ENCODE results near the gene DMTF1. TPM values are rescaled to one million over a fixed set of nuclear protein-coding genes. Genes with fewer than 3 reads are reported as not detected.

The DMTF1 gene
- total and polyA plus RNA-seq, 9 of the 15 experiments (the other 6 are each of a cell fraction or from before 2014, with no cell fraction given), result 25.7 to 208 (median 74.7) TPM

GRCh38 chr7:87106974-87107612, 45.2 kb upstream of the DMTF1 start (continued):
- TF ChIP-seq MXD1 (CRISPR knock-in tag; IDR thresholded peaks at IDR 0.05; ENCODE audit: borderline replicate concordance, poor library complexity, severe bottlenecking) (no peak), ATF1 (CRISPR knock-in tag; IDR thresholded peaks at IDR 0.05) (no peak), ATF1 (tag; IDR thresholded peaks at IDR 0.05) (peak; percentile 34; the same call in 1 of the 2 replicates), ARNT (IDR thresholded peaks at IDR 0.05) (peak in 1 of 2 experiments; percentile 81; a peak in 1 of 4 replicates), HDAC3 (IDR thresholded peaks at IDR 0.05; ENCODE audit: borderline replicate concordance, partially characterized antibody) (peak; percentile 75), KDM1A (IDR thresholded peaks at IDR 0.05) (peak; percentile 88 to 90), TAF9B (IDR thresholded peaks at IDR 0.05; ENCODE audit: partially characterized antibody) (peak; percentile 42), ARID1B (IDR thresholded peaks at IDR 0.05) (peak; percentile 90), MBD2 (IDR thresholded peaks at IDR 0.05; ENCODE audit: borderline replicate concordance, low read depth) (0 out of 2 replicates have a peak, but pooled peaks have one; percentile 26), FUS (optimal IDR thresholded peaks at IDR 0.05; ENCODE audit: low read depth, low read length) (no peak), ELK1 (CRISPR knock-in tag; IDR thresholded peaks at IDR 0.05) (no peak), ESRRA (IDR thresholded peaks at IDR 0.05; ENCODE audit: borderline replicate concordance, low read depth) (peak; percentile 94), PBX2 (CRISPR knock-in tag; IDR thresholded peaks at IDR 0.05; ENCODE audit: low read depth) (no peak; the same call in 1 of the 2 replicates), PBX2 (tag; conservative IDR thresholded peaks at IDR 0.05; ENCODE audit: low read depth) (peak; percentile 99), RAD21 (CRISPR knock-in tag; conservative IDR thresholded peaks at IDR 0.05 in 1 of 2, IDR thresholded peaks at IDR 0.05 in 1 of 2) (peak in 1 of 2 experiments; percentile 23; a peak in 2 of 4 replicates), ZNF449 (CRISPR knock-in tag; IDR thresholded peaks at IDR 0.05) (no peak), CC2D1A (IDR thresholded peaks at IDR 0.05) (peak; percentile 61; the same call in 1 of the 2 replicates), ZNF668 (CRISPR knock-in tag; IDR thresholded peaks at IDR 0.05) (0 out of 2 replicates have a peak, but pooled peaks have one; percentile 24), CHAMP1 (IDR thresholded peaks at IDR 0.05) (peak; percentile 82)

Measured in K562 (cell line).